Measurements from ENCODE around the gene WBP1L.

The WBP1L gene

GRCh38 chr10:102761981-102762380 is 18.2 kb downstream of the WBP1L start:
- DNase-seq = no peak

GRCh38 chr10:102762401-102763015 is 18.8 kb downstream of the WBP1L start:
- no peak for DNase-seq

GRCh38 chr10:102763037-102763607 is 19.4 kb downstream of the WBP1L start:
- no peak for DNase-seq

- DNase-seq = no peak
Observed at GRCh38 chr10:102764470-102765161, 20.9 kb downstream of the WBP1L start.

GRCh38 chr10:102765336-102765735 is 21.6 kb downstream of the WBP1L start:
- DNase-seq = no peak

- no peak for DNase-seq
Observed at GRCh38 chr10:102767428-102768160, 23.8 kb downstream of the WBP1L start.

GRCh38 chr10:102769375-102770107 is 25.8 kb downstream of the WBP1L start:
- DNase-seq = no peak

- DNase-seq = no peak
Observed at GRCh38 chr10:102770108-102770482, 26.3 kb downstream of the WBP1L start.

- no peak for DNase-seq
Observed at GRCh38 chr10:102770792-102771191, 27.0 kb downstream of the WBP1L start.

- no peak for DNase-seq
Observed at GRCh38 chr10:102773320-102773719, 29.6 kb downstream of the WBP1L start.

GRCh38 chr10:102773986-102774385 is 30.2 kb downstream of the WBP1L start:
- DNase-seq = no peak

- no peak for DNase-seq
Observed at GRCh38 chr10:102775201-102775934, 31.6 kb downstream of the WBP1L start.

- DNase-seq = no peak
Observed at GRCh38 chr10:102775935-102776669, 32.4 kb downstream of the WBP1L start.

- DNase-seq = no peak
Observed at GRCh38 chr10:102776779-102777456, 33.2 kb downstream of the WBP1L start.

- no peak for DNase-seq
Observed at GRCh38 chr10:102777711-102778453, 34.1 kb downstream of the WBP1L start.

GRCh38 chr10:102778781-102779180 is 35.0 kb downstream of the WBP1L start:
- no peak for DNase-seq

- DNase-seq = no peak
Observed at GRCh38 chr10:102779680-102780526, 36.2 kb downstream of the WBP1L start.

- no peak for DNase-seq
Observed at GRCh38 chr10:102780527-102780808, 36.7 kb downstream of the WBP1L start.

GRCh38 chr10:102781090-102781920 is 37.6 kb downstream of the WBP1L start:
- DNase-seq = no peak

Data from AML-193 (cell line).